GM15510 (cell line): Measurements from ENCODE around the gene AGFG2.

Experiments used
- POLR2A ChIP-seq: IDR thresholded peaks from 3 replicates; pipeline ENCODE4 v1.6.1; 2011; ENCODE audit warnings: borderline replicate concordance; ENCODE audit not compliant: insufficient read length; ENCODE audit errors: extremely low read depth

Gene AGFG2

DNA sequence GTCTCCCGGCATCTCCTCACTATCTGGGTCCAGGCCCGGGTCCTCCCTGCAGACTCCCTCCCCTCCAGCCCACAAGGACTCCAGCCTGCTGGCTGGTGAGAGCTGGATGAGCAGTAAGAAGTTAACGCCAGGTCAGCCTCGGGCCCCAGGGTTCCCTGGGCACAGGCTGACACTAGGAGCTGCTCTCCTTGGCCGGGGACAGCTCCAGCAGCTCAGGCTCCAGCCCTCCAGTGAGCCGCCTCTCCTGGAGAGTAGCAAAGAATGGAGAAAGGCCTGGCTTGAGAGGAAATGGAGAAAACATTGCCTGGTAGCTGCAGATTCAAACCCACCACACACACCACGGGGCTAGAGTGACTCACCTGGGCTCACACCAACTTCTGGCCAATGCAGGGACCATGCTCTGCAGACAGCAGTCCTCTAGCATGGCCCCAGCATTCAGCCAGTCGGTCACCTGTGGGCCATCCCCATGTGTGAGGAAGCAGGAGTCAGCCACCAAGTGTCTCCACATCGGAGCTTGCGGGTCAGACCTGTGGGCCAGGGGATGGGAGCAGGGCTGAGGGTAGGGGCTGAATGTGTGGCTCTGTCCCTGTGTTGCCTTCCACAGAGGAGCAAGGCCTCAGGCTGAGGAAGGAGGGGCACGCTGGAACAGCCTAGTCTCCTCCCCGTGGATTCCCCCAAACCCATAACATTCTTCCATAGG is 28.2 kb downstream of the AGFG2 start:
- TF ChIP-seq POLR2A, result peak; percentile 5

DNA sequence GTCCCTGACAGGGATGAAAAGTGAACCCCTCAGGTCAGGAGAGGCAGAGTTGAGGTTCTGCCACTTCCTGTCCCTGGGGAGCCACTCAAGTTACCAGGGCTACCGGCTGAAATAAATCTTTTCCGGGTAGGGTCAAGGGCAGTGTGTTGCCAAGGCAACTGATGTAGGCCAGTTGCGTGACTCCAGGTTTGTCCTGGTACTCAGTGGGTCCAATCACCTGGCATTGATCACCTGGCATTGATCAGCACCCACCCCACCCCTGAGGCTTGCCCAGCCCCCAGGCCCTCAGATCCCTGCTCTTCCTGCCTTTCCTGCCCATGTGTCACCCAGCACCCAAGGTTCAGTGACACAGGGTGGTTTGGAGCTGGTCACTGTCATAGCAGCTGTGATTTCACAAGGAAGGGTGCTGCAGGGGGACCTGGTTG is 28.8 kb downstream of the AGFG2 start:
- TF ChIP-seq POLR2A, result no peak

DNA sequence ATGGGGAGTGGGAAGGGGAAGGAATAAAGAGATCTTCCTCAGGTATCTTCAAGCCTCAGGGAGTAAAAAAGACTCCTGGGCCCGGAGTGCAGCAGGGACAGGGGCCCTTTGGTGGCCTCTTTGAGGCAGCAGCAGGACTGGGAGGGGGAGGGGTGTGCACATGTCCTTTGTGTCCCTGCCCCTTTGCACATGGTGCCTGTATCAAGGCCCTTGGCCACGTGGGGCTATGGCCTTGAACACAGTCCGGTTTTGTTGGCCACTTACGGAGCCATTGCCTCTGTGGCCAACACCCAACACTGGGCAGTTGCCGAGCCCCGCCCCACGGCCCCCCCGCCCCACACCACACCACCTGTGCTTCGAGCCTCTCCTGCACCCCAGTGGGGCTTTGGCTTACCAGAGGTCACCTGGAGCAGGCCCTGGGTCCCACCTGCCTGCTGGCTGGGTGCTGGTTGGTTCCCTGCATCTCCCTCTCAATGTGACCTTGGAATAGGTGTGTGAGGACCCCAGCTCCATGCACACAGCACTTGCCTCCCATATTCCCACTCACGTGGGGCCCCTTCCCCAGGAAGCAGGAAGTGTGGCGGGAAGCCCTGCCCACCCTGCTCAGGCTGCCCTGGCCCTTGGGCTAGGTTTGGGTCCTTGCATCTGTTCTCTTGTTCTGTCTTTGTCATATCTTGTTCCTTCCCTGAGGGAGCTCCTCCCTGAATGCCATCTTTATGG is 29.3 kb downstream of the AGFG2 start:
- TF ChIP-seq POLR2A, result peak; percentile 25

DNA sequence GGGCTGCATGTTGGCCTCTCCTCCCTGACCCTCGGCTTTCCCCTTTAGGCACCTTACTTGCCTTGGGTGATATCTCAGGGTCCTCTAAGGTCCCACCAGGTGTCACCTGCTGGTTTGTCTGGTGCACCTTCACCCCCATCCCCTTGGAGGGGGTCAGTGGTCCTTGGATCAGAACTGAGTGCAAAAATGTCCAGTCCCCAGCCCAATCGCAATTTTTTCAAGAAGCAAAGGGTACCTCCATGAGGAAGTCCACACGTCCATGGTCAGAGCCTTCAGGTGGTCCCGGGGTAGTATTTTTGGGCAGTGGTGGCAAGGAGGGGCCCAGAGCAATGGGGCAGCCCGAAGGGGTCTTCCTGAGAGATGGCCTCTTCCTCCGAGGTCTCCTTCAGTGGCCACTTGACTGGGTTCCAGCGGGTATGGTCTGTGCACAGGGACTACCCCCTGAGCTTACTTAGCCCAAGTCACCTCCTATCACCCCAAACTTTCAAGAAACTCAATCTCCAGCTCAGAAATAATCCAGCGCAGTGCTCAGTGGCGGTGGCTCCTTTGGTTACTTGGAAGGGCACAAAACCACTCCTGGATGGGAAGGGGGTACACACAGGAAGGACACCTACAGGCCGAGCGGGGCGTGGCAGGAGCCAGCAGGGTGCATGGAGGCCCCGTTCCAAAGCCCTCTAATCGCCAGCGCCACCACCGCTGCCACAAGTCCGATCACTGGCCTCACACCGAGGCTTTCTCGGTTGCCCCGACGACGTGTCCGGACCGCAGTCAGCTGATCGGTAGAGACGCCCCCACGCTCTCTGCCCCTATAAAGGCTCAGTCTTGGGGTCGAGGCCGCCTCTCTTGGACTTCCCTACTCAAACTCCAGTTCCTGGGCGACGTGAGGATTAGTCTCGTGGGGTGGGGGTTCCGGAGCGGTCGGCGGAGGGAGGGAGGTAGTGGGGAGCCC is 30.2 kb downstream of the AGFG2 start:
- no peak for TF ChIP-seq POLR2A

DNA sequence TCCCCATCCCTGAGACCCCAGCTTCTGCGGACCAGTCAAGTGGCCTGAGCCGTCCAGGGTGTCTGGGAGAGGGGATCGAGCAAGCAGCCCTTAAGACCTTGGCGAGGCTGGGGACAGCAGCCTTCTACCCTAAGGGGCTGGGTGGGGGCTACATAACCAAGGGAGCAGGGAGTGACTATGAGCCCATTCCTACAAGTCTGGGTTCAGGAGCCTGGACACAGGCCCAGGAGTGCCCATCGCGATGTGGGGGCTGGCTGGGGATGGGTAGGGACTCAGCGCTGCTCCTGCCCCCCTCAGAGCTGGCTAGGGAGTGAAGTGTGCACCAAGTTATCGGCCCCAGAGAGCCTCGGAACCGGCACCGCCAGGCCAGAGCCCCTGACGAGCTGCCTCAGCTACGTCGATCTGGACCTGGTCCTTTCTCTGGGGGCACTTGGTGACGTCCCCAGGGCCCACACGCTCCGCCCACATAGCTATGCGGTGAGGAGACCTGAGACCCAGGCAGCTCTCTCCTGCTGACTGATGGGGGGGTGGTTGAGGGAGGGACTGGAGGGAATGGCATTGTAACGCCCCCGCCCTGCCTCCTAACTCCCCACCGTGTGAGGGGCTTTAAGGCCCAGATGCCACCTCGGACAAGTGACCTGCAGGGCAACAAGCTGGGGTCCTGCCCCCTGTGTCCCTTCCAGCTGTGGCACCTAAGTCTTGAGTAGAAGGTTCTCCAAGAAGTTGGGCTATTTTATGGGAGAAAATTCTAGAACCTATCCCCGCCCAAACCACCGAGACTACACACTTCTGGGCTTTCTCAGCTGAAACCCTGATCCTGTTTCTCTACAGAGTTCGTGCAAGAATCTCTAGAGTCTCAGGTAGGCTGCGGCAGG is 32.2 kb downstream of the AGFG2 start:
- TF ChIP-seq POLR2A, result no peak

DNA sequence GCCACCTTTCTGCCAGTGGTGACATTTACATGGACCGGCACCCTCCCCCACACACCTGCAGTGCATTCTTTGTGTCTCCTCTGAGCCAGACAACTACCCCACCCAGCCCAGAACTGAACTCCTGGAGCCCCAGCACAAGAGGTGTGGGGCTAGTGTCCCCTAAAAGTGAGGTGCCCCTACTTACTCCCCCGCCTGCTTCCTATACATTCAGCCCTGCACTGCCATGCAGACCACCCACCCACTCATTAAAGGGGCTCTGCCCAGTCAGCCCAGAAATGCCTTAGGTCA is 32.8 kb downstream of the AGFG2 start:
- no peak for TF ChIP-seq POLR2A

DNA sequence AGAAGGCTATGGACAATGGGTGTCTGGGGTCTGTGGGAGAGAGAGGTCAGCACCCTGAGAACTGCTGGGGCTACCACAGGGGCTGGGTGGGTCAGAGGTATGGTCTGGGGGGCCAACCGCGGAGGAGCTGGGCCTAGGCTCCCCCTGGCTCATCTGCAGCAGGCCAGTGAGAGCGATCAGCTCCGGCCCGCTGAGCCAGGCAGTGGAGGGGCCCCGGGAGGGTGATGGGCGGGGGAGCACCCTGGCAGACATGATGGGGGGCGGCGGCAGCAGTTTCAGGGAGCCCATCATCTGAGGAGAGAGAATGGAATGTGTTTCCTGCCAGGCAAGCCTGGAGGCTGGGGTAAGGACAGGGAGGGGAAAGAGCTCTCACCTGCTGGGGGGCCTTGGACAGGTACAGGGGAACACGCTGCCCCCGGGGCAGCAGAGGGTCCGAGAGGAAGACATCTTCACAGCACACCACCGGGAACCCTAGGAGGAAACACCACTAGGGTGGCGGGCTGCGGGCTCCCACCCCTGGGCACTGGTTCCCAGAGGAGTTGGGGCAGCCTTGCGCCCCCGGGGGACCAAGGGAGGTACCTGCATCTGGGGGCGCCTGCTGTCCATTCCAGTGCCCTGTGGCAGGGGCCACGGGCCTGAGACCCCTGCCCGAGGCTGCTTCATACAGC is 33.4 kb downstream of the AGFG2 start:
- no peak for TF ChIP-seq POLR2A

DNA sequence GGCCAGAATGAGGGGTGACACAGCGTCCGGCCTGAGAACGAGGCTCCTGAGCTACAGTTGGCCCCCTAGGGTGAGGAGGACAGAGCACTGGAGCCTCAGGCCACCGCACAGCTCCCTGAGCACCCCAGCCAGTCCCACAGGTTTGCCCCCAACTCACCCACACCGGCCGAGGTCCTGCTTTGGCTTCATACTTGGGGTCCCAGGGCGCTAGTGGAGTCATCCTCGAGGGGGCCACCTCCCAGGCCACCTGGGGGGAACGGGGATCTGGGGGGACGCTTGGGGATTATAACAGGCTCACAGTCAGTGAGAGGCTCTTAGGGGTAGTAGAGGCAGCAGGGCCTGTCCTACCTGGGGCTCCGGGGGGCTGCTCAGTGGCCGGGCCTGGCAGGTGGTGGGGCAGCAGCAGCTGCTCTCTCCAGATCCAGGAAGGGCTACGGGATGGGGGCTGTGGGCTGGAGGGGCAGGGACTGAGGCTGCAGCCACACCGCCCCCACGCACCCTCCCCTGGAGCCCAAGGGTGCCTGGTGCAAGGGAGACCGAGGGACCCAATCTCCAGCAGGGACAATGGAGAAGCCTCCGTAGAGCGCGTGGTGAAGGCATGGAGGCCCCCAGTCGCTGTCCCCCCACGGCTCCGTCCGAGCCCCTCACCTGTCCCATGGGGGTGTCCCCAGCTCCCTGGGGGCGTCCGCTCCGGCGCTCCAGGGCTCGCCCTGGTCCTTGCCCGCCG is 34.1 kb downstream of the AGFG2 start:
- no peak for TF ChIP-seq POLR2A

DNA sequence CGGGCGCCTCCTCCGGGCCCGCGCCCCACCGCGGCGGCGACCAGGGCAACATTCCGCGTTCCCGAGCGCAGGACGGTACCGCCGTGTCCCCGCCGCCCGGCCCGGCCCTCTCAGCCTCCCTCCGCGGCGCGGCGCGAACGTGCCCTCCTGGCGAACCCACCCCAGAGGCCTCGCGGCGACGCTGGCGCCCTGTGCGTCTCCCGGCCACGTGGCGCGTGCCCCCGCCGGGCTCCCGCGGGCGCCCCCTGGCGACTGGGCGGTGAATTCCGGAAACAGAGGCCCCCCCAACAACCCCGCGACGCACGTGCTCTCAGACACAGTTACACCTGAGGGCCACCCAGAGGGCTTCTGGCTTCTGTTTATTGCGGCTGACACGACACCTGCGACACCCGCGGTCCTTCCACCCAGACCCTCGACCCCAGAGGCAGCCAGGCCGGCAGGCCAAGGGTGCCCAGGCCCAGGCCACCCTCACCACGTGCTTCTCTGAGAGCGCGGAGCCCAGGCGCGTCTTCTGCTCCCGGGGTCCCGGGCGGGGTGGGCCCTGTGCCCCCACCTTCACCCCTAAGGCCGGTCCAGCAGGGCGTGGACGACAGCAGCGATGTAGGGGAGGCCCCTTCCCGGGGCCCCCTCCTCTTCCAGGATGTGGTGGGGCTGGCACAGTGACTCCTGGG is 34.8 kb downstream of the AGFG2 start, which contains the start of gene SAP25:
TSS of gene SAP25 (minus strand) at position 210 of the 671 bp plus-strand sequence. CDS start at position 52, 158 bp downstream.
- no peak for TF ChIP-seq POLR2A

DNA sequence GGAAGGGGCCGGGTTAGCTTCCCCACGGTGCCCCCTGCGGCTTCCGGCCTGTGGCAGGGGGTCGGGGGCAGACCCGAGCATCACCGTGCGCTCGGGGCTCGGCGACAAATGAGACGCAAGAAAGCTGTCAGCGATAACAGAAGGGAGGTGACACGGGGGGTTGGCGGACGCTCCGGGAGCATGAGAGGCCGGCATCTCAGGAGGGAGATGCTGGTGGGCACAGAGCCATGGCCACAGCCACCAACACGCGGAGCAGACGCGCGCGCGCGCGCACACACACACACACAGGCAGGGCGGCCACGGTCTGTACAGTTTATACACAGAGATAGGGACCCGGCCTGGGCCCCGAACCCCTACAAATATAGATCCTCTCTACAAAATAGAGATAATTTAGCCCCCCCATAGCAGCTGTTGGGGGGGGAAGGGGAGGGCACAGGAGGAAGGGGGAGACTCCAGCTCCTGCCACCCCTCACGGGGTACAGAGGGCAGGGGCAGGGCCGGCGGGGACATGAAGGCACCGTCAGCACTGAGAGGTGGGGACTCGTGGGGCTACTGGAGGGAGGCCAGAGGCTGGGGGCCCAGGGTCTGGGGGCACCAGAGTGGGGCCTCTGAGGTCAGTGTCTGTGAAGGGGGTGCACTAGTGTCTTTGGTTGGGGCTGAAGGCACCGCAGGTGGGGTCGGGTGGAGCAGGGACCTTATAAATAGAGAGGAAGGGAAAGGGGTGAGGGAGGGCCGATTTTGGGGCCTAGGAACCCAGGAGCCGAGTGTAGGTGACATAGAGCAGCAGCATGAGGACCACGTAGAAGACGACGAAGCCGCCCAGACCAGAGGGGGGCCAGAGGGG is 35.6 kb downstream of the AGFG2 start:
- TF ChIP-seq POLR2A, result no peak

DNA sequence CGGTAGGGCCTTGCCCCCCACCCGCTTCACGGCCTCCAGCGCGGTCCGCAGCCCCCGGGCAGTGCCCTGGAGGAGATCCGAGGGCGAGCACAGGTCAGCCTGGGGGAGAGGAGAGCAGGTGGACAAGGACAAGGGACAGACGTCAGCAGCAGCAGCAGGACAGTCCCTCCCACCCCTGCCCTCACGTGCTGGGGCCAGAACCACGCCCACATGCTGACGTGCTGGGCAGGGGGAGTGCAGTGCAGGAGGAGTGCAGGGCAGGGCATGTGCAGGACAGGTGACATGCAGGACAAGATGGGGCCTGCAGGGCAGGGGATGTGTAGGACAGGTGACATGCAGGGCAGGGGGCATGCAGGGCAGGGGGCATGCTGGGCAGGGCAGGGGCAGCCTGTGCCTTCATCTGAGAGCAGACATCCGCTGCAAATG is 36.2 kb downstream of the AGFG2 start:
- TF ChIP-seq POLR2A, result no peak
